ENCODE results near the gene VASH2.
A peak's percentile ranks its signal among the peaks of the same experiment; 100 is the strongest.

Gene VASH2

GRCh38 chr1:212959266-212960220, 9.2 kb downstream of the VASH2 start:
- DNase-seq = no peak

DNA sequence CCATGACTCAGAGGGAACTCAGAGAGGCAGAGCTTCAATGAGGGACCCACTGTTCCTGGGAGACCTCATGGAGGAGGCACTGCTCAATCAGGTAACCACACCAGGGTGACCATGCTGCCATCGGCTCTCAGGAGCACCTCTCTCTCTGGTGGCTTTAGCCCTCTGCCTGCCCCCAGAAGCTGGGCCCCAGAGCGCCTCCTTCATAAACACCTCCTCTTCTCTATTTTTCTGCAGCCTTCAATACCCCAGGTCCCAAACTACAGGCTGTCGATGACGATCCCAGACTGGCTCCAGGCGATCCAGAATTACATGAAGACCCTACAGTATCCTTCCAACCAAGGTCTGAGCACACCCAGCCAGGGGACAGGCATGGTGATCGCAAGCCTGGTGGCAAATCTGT, 10.6 kb downstream of the VASH2 start:
- no peak for DNase-seq

- peak; percentile 91 for DNase-seq
Measured at GRCh38 chr1:212962509-212962908, 12.2 kb downstream of the VASH2 start.

DNA sequence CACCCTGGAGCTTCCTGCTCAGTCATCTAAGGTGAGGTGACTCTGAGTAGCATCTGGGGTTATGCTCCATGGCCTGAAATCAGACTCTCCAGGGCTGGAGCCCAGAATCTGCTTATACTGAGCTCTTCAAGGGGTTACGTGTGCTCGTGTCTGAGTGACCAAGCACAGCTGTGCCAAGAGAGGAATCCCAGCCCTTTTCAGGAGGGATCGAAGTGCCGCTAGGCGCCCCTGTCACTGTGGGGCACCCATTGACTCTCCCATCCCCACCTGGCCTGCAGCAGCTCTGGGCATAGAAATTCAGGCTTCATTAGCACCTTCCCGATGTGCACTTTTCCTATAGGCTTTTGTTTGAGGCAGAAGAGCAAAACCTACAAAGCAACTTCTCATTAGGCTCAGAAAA, 13.8 kb downstream of the VASH2 start:
- no peak for DNase-seq

DNA sequence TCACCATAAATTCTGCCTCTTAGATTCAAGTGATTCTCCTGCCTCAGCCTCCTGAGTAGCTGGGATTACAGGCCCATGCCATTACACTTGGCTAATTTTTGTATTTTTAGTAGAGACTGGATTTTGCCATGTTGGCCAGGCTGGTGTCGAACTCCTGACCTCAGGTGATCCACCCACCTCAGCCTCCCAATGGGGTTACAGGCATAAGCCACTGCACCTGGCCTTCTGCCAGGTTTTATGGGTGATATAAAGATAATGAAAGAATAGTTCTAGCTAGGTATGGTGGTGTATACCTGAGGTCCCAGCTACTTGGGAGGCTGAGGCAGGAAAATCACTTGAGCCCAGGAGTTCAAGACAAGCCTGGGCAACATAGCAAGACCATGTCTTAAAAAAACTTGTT, 14.7 kb downstream of the VASH2 start:
- DNase-seq = peak; percentile 26

- no peak for DNase-seq
Measured at GRCh38 chr1:212966616-212967015, 16.3 kb downstream of the VASH2 start.

- DNase-seq = peak; percentile 78
Measured at GRCh38 chr1:212967801-212968200, 17.5 kb downstream of the VASH2 start.

- peak; percentile 89 for DNase-seq
Measured at GRCh38 chr1:212968368-212968863, 18.1 kb downstream of the VASH2 start.

DNA sequence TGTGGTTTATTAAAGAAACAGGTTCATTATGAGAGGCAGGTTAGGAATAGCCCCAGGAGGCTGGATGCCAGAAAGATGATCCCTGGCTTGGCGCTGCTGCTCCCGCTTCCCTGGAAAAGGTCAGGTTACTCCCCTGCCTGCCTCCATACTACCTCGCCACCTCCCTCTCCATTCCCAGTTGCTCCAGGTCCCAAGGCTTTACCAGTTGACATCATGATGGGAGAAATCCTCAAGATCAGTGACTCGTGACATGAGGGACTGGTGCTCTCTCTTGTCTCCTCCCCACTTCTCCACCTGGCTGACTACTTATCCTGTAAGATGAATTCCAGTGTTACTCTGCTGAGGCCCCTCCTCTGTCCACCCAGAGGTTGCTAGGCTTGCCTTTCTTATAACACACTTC, 19.7 kb downstream of the VASH2 start:
- DNase-seq = peak; percentile 41

GRCh38 chr1:212971312-212971711, 21.0 kb downstream of the VASH2 start:
- DNase-seq = no peak

DNA sequence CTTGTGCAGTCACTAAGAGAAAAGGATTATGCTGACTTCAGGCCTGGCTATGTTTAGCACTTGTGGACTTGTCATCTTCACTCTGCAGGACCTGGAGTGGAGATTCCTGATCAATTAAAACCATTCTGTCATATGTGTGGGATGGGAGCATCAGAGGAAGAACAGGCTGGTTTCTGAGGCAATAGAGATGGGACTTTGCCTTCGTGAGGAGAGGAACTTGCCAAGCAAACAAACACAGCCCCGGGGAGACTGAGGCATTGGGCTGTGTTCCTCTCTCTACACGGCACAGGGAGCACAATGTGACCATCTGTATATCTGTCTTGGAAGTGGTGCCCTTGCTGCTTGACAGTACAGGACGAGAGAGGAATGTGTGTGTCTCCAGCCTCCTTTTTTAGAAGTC, 23.1 kb downstream of the VASH2 start:
- no peak for DNase-seq

DNA sequence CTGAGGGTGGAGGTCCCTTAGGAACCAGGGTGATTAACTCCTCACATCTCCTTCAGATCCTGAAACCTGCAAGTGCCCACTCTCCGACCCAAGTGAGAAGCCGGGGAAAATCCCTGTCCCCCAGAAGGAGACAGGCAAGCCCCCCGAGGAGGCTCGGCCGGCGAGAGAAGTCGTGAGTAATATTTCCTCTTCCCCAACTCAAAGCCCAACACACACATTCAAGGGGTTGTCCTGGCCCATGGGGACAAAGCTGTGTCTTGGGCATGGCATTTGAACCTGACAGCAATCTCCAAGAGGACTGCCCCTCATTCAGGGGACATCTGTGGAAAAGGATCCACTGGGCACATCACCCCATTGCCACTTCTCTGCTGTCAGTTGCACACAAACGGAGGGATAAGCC, 23.6 kb downstream of the VASH2 start:
- DNase-seq = no peak

DNA sequence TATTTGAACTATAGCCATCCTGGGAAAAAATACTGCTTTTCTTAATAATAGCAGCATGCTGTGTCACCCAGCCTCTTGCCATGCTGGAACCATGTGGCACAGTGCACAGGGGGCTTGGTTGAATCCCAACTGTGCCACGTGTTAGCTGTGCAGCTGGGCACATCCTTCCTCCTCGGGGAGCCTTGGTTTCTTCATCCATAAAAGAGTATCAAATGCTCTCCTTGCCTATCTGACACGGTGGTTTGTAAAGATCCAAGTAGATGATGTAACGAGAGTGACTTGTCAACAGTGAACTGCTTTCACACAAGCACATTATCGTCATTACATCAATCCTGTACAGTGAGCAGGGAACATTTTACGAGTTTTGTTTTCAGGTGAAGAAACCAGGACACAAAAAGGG, 24.4 kb downstream of the VASH2 start:
- no peak for DNase-seq

- DNase-seq = no peak
Measured at GRCh38 chr1:212975111-212975918, 25.0 kb downstream of the VASH2 start.

GRCh38 chr1:212976586-212976985, 26.2 kb downstream of the VASH2 start:
- peak; percentile 21 for DNase-seq

GRCh38 chr1:212977781-212978645, 27.7 kb downstream of the VASH2 start:
- DNase-seq = peak; percentile 37

DNA sequence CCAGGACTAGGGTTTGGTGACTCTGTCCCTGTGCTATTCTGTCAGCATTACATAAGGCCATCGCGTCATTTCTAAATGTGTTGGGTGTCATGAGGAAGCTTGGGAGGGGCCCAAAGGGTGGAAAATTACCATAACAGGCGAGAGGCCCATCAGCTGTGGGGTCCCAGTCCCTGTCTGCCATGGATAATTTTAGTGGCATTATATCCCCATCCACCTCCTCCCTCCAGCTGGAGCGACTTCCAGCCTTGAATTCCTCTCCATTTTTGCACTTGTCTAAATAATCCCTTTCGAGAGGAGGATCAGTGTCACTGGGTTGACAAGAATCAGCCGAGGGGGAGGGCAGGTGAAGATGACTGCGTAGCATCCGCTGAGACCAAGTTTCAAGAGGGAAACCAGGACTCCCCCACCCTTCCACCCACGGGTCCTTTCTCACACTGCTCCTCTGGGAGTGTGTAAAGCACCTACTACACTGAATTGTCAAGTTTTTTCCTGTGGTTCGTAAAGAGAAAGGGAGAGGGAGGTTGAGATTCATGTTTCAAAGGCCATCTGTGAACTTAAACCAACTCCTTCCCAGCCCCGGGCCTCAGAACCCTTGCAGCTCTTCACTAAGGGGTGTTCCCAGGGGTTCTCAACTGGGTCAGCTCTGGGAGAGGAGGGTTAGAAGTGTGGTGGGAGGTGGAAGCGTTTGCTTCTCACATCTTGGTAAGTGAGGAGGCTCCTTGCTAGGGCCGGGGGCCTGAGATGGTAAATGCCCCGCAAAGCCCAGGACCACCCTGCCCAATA, 29.2 kb downstream of the VASH2 start:
- no peak for DNase-seq

DNA sequence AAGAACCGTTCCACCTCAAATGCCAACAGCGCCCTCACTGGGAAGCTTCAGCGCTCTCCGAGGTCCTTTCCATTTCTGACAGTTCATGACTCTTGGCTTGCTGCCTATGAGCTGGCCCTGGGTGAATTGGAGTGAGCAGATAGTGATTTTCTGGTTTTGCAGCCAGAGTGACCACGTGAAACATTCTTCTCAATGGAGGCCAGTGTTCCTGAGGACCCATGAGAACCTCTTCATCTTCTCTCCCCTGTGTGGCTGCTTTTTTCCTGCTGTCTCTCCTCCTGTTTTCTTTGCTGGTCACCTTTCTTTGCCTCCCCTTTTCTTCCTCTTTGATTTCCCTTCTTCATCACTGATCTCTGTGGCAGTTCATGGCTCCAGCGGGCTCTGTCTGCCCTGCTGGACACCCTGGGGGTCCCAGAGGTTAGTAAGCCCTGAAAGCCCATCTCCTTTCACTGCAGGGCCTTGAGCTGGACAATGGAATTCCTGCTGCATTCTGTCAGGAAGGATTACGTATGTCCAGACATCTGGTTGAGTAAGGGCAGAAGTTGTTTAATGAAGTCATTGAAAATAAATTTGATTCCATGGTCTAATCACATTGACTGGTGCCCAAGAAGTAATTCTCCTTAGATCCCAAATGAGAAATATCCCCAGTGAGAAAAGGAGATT, 29.9 kb downstream of the VASH2 start:
- DNase-seq = no peak

DNA sequence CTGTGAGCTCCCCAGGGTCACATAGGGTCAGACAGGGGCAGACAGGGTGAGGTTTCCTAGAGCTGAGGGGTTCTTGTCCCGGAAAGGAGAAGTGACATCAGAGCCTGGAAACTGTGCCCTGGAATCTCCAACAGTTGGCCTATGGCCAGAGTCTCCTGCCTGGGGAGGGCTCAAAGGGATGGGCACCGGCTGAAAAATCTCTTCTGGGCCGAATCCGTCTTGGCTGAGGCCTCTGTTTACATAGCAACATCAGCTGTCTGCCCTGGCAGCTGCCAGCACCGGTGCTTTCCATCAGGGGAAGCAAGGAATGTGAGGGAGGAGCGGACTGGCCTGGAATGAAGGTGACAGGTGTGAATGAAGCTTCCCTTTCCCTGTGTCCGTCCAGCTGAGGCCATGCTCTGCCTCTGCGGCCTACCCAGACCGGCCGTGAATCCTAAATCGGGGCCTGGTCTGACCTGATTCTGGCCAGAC, 30.7 kb downstream of the VASH2 start:
- DNase-seq = peak; percentile 80

GRCh38 chr1:212981571-212982328, 31.4 kb downstream of the VASH2 start:
- peak; percentile 43 for DNase-seq

Measured in NCI-H69 (cell line).